Mesothelial cell of epicardium (in vitro differentiated cells): ENCODE results near the gene RSRP1. TPM values are rescaled to one million over a fixed set of nuclear protein-coding genes. Genes with fewer than 3 reads are reported as not detected.
"Not testable (repeated sequence)": the region's sequence is repeated elsewhere in the genome, so short reads cannot be mapped to it uniquely, and the experiment has no call there.

ENCODE experiments used
- DNase-seq, 2 experiments: peaks; one replicate each; pipeline ENCODE4 v3.0.0; 2021; ENCODE audit warnings: low spot score in 2 of 2; ENCODE audit not compliant: unreplicated experiment in 2 of 2
- H3K27ac Mint-ChIP-seq: 2 replicates; pipeline ENCODE4 v1.8.0; 2021; ENCODE audit warnings: mixed read lengths
- H3K27me3 Mint-ChIP-seq: 2 replicates; pipeline ENCODE4 v1.8.0; 2021; ENCODE audit warnings: low read depth, mixed read lengths
- H3K36me3 Mint-ChIP-seq: 2 replicates; pipeline ENCODE4 v1.8.0; 2021; ENCODE audit warnings: mixed read lengths
- H3K4me1 Mint-ChIP-seq: 2 replicates; pipeline ENCODE4 v1.8.0; 2021; ENCODE audit warnings: mixed read lengths
- H3K4me3 Mint-ChIP-seq: 2 replicates; pipeline ENCODE4 v1.8.0; 2021; ENCODE audit warnings: mild to moderate bottlenecking, moderate library complexity, mixed read lengths
- H3K9me3 Mint-ChIP-seq: 2 replicates; pipeline ENCODE4 v1.8.0; 2021; ENCODE audit warnings: mixed read lengths
- CTCF ChIP-seq: fragments of 200-600 bp; sonication (generic); IDR thresholded peaks from one replicate; pipeline ENCODE4 v1.5.0; 2021; ENCODE audit warnings: antibody characterized with exemption; ENCODE audit not compliant: unreplicated experiment
- total RNA-seq: library from RNA; stranded (reverse); gene quantifications from 3 replicates; pipeline ENCODE4 v1.2.1, GENCODE V29; 2021

Gene RSRP1
- total RNA-seq, 1 donor from 2014 or later = 150 TPM

GRCh38 chr1:25245393-25245792 lies 1.9 kb downstream of the RSRP1 start:
- peak overlapping the region; percentile 95 for H3K4me3 Mint-ChIP-seq
- no peak for TF ChIP-seq CTCF
- H3K4me1 Mint-ChIP-seq = peaks cover 37% of the 10 kb centered on the region
- H3K27ac Mint-ChIP-seq = peak overlapping the region; percentile 99
- DNase-seq = no peak
- H3K9me3 Mint-ChIP-seq = no peaks in the 10 kb centered on the region
- H3K27me3 Mint-ChIP-seq = no peaks in the 10 kb centered on the region
- peaks cover 16% of the 10 kb centered on the region for H3K36me3 Mint-ChIP-seq

DNA sequence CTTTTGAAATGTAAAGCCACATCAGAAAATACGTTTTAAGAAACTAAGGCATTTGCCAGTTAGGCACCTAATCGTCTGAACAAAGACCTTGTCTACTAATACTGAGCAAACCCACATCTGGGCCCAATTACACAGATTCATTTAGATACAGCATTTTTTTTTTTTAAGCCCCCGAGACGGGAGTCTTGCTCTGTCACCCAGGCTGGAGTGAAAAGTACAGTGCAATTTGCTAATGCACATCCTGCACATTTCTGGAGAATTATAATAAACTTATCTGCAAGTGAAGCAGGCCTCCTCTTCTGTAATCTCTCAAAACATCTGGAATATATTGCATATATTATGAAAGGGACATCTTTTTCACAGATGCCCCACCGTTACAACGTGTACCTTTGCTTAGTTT lies 3.3 kb downstream of the RSRP1 start:
- no peak for DNase-seq
- H3K4me3 Mint-ChIP-seq = no peak overlapping the region
- TF ChIP-seq CTCF = no peak
- H3K4me1 Mint-ChIP-seq = peaks cover 39% of the 10 kb centered on the region
- H3K36me3 Mint-ChIP-seq = peaks cover 16% of the 10 kb centered on the region
- H3K27me3 Mint-ChIP-seq = no peaks in the 10 kb centered on the region
- peak overlapping the region; percentile 39 for H3K27ac Mint-ChIP-seq
- no peaks in the 10 kb centered on the region for H3K9me3 Mint-ChIP-seq

GRCh38 chr1:25239681-25240541 lies 7.3 kb downstream of the RSRP1 start:
- peak; percentile 77 to 88 for DNase-seq
- peak; percentile 63 for TF ChIP-seq CTCF
- Mint-ChIP-seq H3K36me3 (peaks cover 16% of the 10 kb centered on the region), H3K9me3 (no peaks in the 10 kb centered on the region), H3K4me3 (peak overlapping the region; percentile 84), H3K27ac (peak overlapping the region; percentile 98), H3K27me3 (no peaks in the 10 kb centered on the region), H3K4me1 (peaks cover 17% of the 10 kb centered on the region)

- Mint-ChIP-seq H3K36me3 (peaks cover 7% of the 10 kb centered on the region), H3K27me3 (no peaks in the 10 kb centered on the region), H3K4me1 (peaks cover 12% of the 10 kb centered on the region), H3K27ac (peak overlapping the region; percentile 53), H3K4me3 (no peak overlapping the region), H3K9me3 (no peaks in the 10 kb centered on the region)
- TF ChIP-seq CTCF = no peak
- no peak for DNase-seq
These were observed 9.2 kb downstream of the RSRP1 start for GRCh38 chr1:25238046-25238445.

GRCh38 chr1:25236261-25236660 lies 11.0 kb downstream of the RSRP1 start:
- peaks cover 19% of the 10 kb centered on the region for H3K4me1 Mint-ChIP-seq
- not testable (repeated sequence) for H3K9me3 Mint-ChIP-seq, H3K27ac Mint-ChIP-seq, H3K4me3 Mint-ChIP-seq, H3K27me3 Mint-ChIP-seq, DNase-seq, H3K36me3 Mint-ChIP-seq

DNA sequence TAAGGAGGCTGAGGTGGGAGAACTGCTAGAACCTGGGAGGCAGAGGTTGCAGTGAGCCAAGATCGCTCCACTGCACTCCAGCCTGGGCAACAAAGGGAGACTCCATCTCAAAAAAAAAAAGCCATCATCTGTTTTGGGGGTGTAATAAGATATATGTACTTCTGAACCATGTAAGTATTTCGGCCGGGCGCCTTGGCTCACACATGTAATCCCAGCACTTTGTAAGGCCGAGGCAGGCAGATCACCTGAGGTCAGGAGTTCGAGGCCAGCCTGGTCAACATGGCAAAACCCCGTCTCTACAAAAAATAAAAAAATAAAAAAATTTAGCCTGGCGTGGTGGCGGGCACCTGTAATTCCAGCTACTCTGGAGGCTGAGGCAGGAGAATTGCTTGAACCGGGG lies 11.8 kb downstream of the RSRP1 start:
- DNase-seq, H3K36me3 Mint-ChIP-seq, H3K27ac Mint-ChIP-seq, H3K9me3 Mint-ChIP-seq, H3K4me3 Mint-ChIP-seq, H3K27me3 Mint-ChIP-seq: not testable (repeated sequence)
- peaks cover 19% of the 10 kb centered on the region for H3K4me1 Mint-ChIP-seq
